GM21825 (cell line): ENCODE results near the gene SORCS1.

Experiments
- ATAC-seq: cut with Tn5 transposase; IDR thresholded peaks from one replicate; pipeline ENCODE4 v1.9.1; 2021; ENCODE audit warnings: mild to moderate bottlenecking, moderate library complexity; ENCODE audit not compliant: unreplicated experiment

SORCS1 gene

GRCh38 chr10:106997721-106998120 is 166.8 kb downstream of the SORCS1 start:
- no peak for ATAC-seq

- ATAC-seq, result no peak
These were observed 168.0 kb downstream of the SORCS1 start for GRCh38 chr10:106996510-106996909.

GRCh38 chr10:106992055-106992454 is 172.5 kb downstream of the SORCS1 start:
- no peak for ATAC-seq

GRCh38 chr10:106991091-106991490 is 173.4 kb downstream of the SORCS1 start:
- no peak for ATAC-seq

- ATAC-seq, result no peak
These were observed 177.1 kb downstream of the SORCS1 start for GRCh38 chr10:106987362-106987761.

- ATAC-seq, result no peak
These were observed 182.2 kb downstream of the SORCS1 start for GRCh38 chr10:106982268-106982667.

GRCh38 chr10:106981452-106982075 is 182.9 kb downstream of the SORCS1 start:
- ATAC-seq, result no peak

- ATAC-seq, result peak; percentile 89
These were observed 183.7 kb downstream of the SORCS1 start for GRCh38 chr10:106980495-106981451.

- no peak for ATAC-seq
These were observed 185.8 kb downstream of the SORCS1 start for GRCh38 chr10:106978756-106979155.

GRCh38 chr10:106973716-106974115 is 190.8 kb downstream of the SORCS1 start:
- ATAC-seq, result no peak

GRCh38 chr10:106973288-106973687 is 191.2 kb downstream of the SORCS1 start:
- ATAC-seq, result no peak

GRCh38 chr10:106972381-106972780 is 192.1 kb downstream of the SORCS1 start:
- ATAC-seq, result no peak

- ATAC-seq, result no peak
These were observed 193.1 kb downstream of the SORCS1 start for GRCh38 chr10:106971411-106971831.

- no peak for ATAC-seq
These were observed 197.1 kb downstream of the SORCS1 start for GRCh38 chr10:106967452-106967851.

GRCh38 chr10:106960812-106961211 is 203.7 kb downstream of the SORCS1 start:
- ATAC-seq, result no peak

- ATAC-seq, result no peak
These were observed 205.0 kb downstream of the SORCS1 start for GRCh38 chr10:106959521-106959920.

GRCh38 chr10:106958589-106959361 is 205.7 kb downstream of the SORCS1 start:
- ATAC-seq, result peak; percentile 6

GRCh38 chr10:106957823-106958588 is 206.5 kb downstream of the SORCS1 start:
- ATAC-seq, result peak; percentile 63

- no peak for ATAC-seq
These were observed 208.1 kb downstream of the SORCS1 start for GRCh38 chr10:106956216-106956915.

GRCh38 chr10:106955133-106955532 is 209.4 kb downstream of the SORCS1 start:
- no peak for ATAC-seq
